Measurements from ENCODE around the gene YJEFN3. TPM values are rescaled to one million over a fixed set of nuclear protein-coding genes. Genes with fewer than 3 reads are reported as not detected.

The YJEFN3 gene
- total and polyA plus RNA-seq, 4 donors: 0.77 to 4.7 (median 3.8) TPM

DNA sequence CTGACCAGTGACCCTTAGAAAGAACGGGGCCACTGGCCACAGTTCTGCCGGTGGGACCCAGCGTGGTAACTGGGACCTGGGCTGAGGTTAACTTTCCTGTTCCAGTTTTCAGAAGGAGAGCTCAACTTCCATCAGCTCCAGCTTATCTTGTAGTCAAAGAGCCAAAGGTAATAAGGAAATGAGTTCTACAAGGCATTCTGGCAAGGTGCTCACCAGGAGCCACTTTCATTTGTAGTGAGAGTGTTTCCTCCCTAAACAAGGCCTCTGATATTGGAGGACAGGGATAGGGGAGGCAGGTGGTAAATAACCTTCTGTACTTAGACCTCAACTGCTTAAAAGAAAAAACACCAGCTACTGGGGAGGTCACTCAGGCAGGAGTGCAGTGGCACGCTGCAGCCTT lies 51.7 kb downstream of the YJEFN3 start:
- no peak overlapping the region for H3K27ac ChIP-seq (ENCODE audit: low read depth in 1 of 2, low read length in 1 of 2)
- H3K9ac ChIP-seq (ENCODE audit: insufficient read depth in 1 of 2, low read length in 2 of 2): no peak overlapping the region
- H3K4me1 ChIP-seq (ENCODE audit: control insufficient read depth in 5 of 5, insufficient read depth in 5 of 5, low read length in 5 of 5): no peaks in the 10 kb centered on the region
- no peak overlapping the region for H3K4me3 ChIP-seq
- DNase-seq: no peak
- no peaks in the 10 kb centered on the region for H3K27me3 ChIP-seq (ENCODE audit: control insufficient read depth in 3 of 3, insufficient read depth in 3 of 3, low read length in 2 of 3)
- WGBS, 2 donors: 90 to 100% methylated on average over 4 of the region's 4 CpGs
- no peak for ATAC-seq (ENCODE audit: insufficient read depth, low FRiP score)
- TF ChIP-seq, protein P1, sequence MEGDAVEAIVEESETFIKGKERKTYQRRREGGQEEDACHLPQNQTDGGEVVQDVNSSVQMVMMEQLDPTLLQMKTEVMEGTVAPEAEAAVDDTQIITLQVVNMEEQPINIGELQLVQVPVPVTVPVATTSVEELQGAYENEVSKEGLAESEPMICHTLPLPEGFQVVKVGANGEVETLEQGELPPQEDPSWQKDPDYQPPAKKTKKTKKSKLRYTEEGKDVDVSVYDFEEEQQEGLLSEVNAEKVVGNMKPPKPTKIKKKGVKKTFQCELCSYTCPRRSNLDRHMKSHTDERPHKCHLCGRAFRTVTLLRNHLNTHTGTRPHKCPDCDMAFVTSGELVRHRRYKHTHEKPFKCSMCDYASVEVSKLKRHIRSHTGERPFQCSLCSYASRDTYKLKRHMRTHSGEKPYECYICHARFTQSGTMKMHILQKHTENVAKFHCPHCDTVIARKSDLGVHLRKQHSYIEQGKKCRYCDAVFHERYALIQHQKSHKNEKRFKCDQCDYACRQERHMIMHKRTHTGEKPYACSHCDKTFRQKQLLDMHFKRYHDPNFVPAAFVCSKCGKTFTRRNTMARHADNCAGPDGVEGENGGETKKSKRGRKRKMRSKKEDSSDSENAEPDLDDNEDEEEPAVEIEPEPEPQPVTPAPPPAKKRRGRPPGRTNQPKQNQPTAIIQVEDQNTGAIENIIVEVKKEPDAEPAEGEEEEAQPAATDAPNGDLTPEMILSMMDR (IDR thresholded peaks at IDR 0.05; ENCODE audit: control extremely low read depth, extremely low read depth): no peak
- H3K36me3 ChIP-seq (ENCODE audit: control insufficient read depth in 4 of 4, insufficient read depth in 4 of 4, low read length in 4 of 4): no peaks in the 10 kb centered on the region
- H3K9me3 ChIP-seq (ENCODE audit: control insufficient read depth in 4 of 4, insufficient read depth in 3 of 4, low read length in 3 of 4): peaks cover 0 to 2% (median 0%) of the 10 kb centered on the region in 4 donors

GRCh38 chr19:19581391-19581790 lies 52.7 kb downstream of the YJEFN3 start:
- Histone ChIP-seq H3K36me3 (ENCODE audit: control insufficient read depth in 4 of 4, insufficient read depth in 4 of 4, low read length in 4 of 4) (no peaks in the 10 kb centered on the region), H3K9ac (ENCODE audit: insufficient read depth in 1 of 2, low read length in 2 of 2) (no peak overlapping the region), H3K27ac (ENCODE audit: low read depth in 1 of 2, low read length in 1 of 2) (no peak overlapping the region), H3K4me3 (no peak overlapping the region), H3K9me3 (ENCODE audit: control insufficient read depth in 4 of 4, insufficient read depth in 3 of 4, low read length in 3 of 4) (peaks cover 0 to 2% (median 0%) of the 10 kb centered on the region in 4 donors), H3K27me3 (ENCODE audit: control insufficient read depth in 3 of 3, insufficient read depth in 3 of 3, low read length in 2 of 3) (no peaks in the 10 kb centered on the region), H3K4me1 (ENCODE audit: control insufficient read depth in 5 of 5, insufficient read depth in 5 of 5, low read length in 5 of 5) (no peaks in the 10 kb centered on the region)
- no peak for DNase-seq
- WGBS, 2 donors: 93 to 97% methylated on average over 13 of the region's 13 CpGs
- TF ChIP-seq, protein P1 (IDR thresholded peaks at IDR 0.05; ENCODE audit: control extremely low read depth, extremely low read depth): no peak
- no peak for ATAC-seq (ENCODE audit: insufficient read depth, low FRiP score)

GRCh38 chr19:19582471-19582870 lies 53.8 kb downstream of the YJEFN3 start:
- TF ChIP-seq, protein P1 (IDR thresholded peaks at IDR 0.05; ENCODE audit: control extremely low read depth, extremely low read depth): no peak
- ATAC-seq (ENCODE audit: insufficient read depth, low FRiP score) (no peak), DNase-seq (no peak)

DNA sequence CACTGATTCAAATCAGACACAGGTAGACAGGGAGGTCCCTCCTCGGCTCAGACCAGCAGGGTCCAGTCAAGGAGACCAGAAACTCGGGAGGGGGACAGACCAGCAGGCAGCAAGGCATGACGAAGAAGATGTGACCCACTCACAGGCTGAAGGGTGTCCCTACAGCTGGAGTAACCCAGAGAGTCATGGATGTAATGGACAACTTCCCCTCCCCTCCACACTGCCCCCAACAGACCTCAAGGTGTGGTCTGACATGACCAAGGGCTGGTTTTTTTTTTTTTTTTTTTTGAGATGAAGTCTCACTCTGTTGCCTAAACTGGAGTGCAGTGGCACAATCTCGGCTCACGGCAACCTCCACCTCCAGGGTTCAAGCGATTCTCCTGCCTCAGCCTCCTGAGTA lies 55.6 kb downstream of the YJEFN3 start:
- ATAC-seq (ENCODE audit: insufficient read depth, low FRiP score): no peak
- Histone ChIP-seq H3K27ac (ENCODE audit: low read depth in 1 of 2, low read length in 1 of 2) (no peak overlapping the region), H3K4me3 (no peak overlapping the region), H3K9ac (ENCODE audit: insufficient read depth in 1 of 2, low read length in 2 of 2) (no peak overlapping the region), H3K27me3 (ENCODE audit: control insufficient read depth in 3 of 3, insufficient read depth in 3 of 3, low read length in 2 of 3) (no peaks in the 10 kb centered on the region), H3K36me3 (ENCODE audit: control insufficient read depth in 4 of 4, insufficient read depth in 4 of 4, low read length in 4 of 4) (no peaks in the 10 kb centered on the region), H3K9me3 (ENCODE audit: control insufficient read depth in 4 of 4, insufficient read depth in 3 of 4, low read length in 3 of 4) (no peaks in the 10 kb centered on the region), H3K4me1 (ENCODE audit: control insufficient read depth in 5 of 5, insufficient read depth in 5 of 5, low read length in 5 of 5) (no peaks in the 10 kb centered on the region)
- DNase-seq: no peak
- WGBS, 2 donors: 91 to 95% methylated on average over 6 of the region's 6 CpGs
- TF ChIP-seq, protein P1 (IDR thresholded peaks at IDR 0.05; ENCODE audit: control extremely low read depth, extremely low read depth): no peak

More at GRCh38 chr19:19582471-19582870, 53.8 kb downstream of the YJEFN3 start:
- no peaks in the 10 kb centered on the region for H3K27me3 ChIP-seq (ENCODE audit: control insufficient read depth in 3 of 3, insufficient read depth in 3 of 3, low read length in 2 of 3)
- WGBS, 2 donors: 88 to 94% methylated on average over 6 of the region's 6 CpGs
- no peak overlapping the region for H3K27ac ChIP-seq (ENCODE audit: low read depth in 1 of 2, low read length in 1 of 2)
- H3K36me3 ChIP-seq (ENCODE audit: control insufficient read depth in 4 of 4, insufficient read depth in 4 of 4, low read length in 4 of 4): no peaks in the 10 kb centered on the region
- H3K9ac ChIP-seq (ENCODE audit: insufficient read depth in 1 of 2, low read length in 2 of 2): no peak overlapping the region
- no peaks in the 10 kb centered on the region for H3K4me1 ChIP-seq (ENCODE audit: control insufficient read depth in 5 of 5, insufficient read depth in 5 of 5, low read length in 5 of 5)
- peaks cover 0 to 2% (median 0%) of the 10 kb centered on the region in 4 donors for H3K9me3 ChIP-seq (ENCODE audit: control insufficient read depth in 4 of 4, insufficient read depth in 3 of 4, low read length in 3 of 4)
- H3K4me3 ChIP-seq: no peak overlapping the region
